Smooth muscle cell (in vitro differentiated cells): Measurements from ENCODE around the gene PIGS. TPM values are rescaled to one million over a fixed set of nuclear protein-coding genes. Genes with fewer than 3 reads are reported as not detected.

ENCODE experiments used
- DNase-seq: peaks from one replicate; lab custom pipeline; 2025; ENCODE audit not compliant: unreplicated experiment; lab: John Stamatoyannopoulos, UW
- H2AFZ ChIP-seq: fragments of 200-600 bp; sonication (generic); 2 replicates; pipeline ENCODE4 v1.6.0; 2016; ENCODE audit warnings: antibody characterized with exemption, low read depth, mild to moderate bottlenecking
- H3F3A ChIP-seq: fragments of 200-600 bp; sonication (generic); 2 replicates; pipeline ENCODE4 v1.6.0; 2017; ENCODE audit warnings: antibody characterized with exemption, low read depth
- H3K27ac ChIP-seq: fragments of 200-600 bp; sonication (generic); 2 replicates; pipeline ENCODE4 v1.5.1; 2016; ENCODE audit warnings: low read depth, mild to moderate bottlenecking
- H3K27me3 ChIP-seq: fragments of 200-600 bp; sonication (generic); 2 replicates; pipeline ENCODE4 v1.6.1; 2016; ENCODE audit warnings: low read depth, mild to moderate bottlenecking
- H3K36me3 ChIP-seq: fragments of 200-600 bp; sonication (generic); 2 replicates; pipeline ENCODE4 v1.5.1; 2016; ENCODE audit warnings: low read depth
- H3K4me1 ChIP-seq: fragments of 200-600 bp; sonication (generic); 2 replicates; pipeline ENCODE4 v1.5.1; 2016; ENCODE audit warnings: low read depth
- H3K4me2 ChIP-seq: fragments of 200-600 bp; sonication (generic); 2 replicates; pipeline ENCODE4 v1.6.0; 2016; ENCODE audit warnings: mild to moderate bottlenecking
- H3K4me3 ChIP-seq: fragments of 200-600 bp; sonication (generic); 2 replicates; pipeline ENCODE4 v1.5.1; 2016; ENCODE audit warnings: mild to moderate bottlenecking
- H3K79me2 ChIP-seq: fragments of 200-600 bp; sonication (generic); 2 replicates; pipeline ENCODE4 v1.6.0; 2016; ENCODE audit warnings: low read depth, mild to moderate bottlenecking
- H3K9ac ChIP-seq: fragments of 200-600 bp; sonication (generic); 2 replicates; pipeline ENCODE4 v1.6.0; 2016; ENCODE audit warnings: low read depth
- H3K9me3 ChIP-seq: fragments of 200-600 bp; sonication (generic); replicated peaks from 2 replicates; pipeline ENCODE4 v1.5.1; 2016; ENCODE audit warnings: low read depth
- H4K20me1 ChIP-seq: fragments of 200-600 bp; sonication (generic); 2 replicates; pipeline ENCODE4 v1.6.0; 2016; ENCODE audit warnings: low read depth
- CTCF ChIP-seq: fragments of 200-600 bp; sonication (generic); IDR thresholded peaks from 2 replicates; pipeline ENCODE4 v1.5.1; 2017; ENCODE audit warnings: borderline replicate concordance, mild to moderate bottlenecking, antibody characterized with exemption; ENCODE audit not compliant: insufficient read depth, poor library complexity, severe bottlenecking
- WGBS: methylation state at CpG from one replicate; pipeline ENCODE4 v1.1.7; 2016; ENCODE audit warnings: low lambda C conversion rate; 5-methylcytosine and 5-hydroxymethylcytosine counted together
- polyA plus RNA-seq: library from polyadenylated mRNA; unstranded; fragments of >200 nt; fragmentation: Nextera tagmentation; extraction: Ambion mirVana; gene quantifications from 2 replicates; pipeline ENCODE4 v1.2.1, GENCODE V29; 2016
- total RNA-seq: library from RNA; depleted of rRNA; stranded (reverse); fragments of >200 nt; gene quantifications from 2 replicates; pipeline ENCODE4 v1.2.3, GENCODE V29; 2014

Gene PIGS
- total and polyA plus RNA-seq, 2 experiments from 2014 or later, result 61.3 to 69.2 TPM

DNA sequence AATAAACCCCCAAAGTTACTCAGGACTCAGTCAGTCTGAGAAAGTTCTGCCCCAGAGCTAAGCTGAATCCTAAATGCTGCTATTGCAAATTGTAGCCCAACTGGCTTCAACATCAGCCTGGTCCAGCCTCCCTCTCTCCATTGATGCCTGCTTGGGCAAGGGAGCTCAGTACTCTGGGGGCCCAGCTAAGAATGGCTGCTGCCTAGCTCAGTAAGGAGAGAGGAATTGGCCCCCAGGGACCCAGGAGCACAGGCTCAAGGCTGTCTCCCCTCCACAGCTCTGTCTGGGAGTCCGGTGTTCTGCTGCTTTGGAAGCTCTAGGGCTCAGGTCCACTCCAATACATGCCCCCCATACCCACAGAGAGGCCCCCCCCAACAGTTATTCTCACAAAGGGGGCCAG lies 20.5 kb downstream of the PIGS start:
- no peak for DNase-seq
- no peaks in the 10 kb centered on the region for H3F3A ChIP-seq
- TF ChIP-seq CTCF, result no peak
- peaks cover 41% of the 10 kb centered on the region for H4K20me1 ChIP-seq
- peaks cover 9% of the 10 kb centered on the region for H3K79me2 ChIP-seq
- no peak overlapping the region for H2AFZ ChIP-seq
- 88% methylated on average over 1 of the region's 1 CpG for WGBS
- no peaks in the 10 kb centered on the region for H3K9me3 ChIP-seq
- H3K4me1 ChIP-seq, result peaks cover 18% of the 10 kb centered on the region
- H3K4me3 ChIP-seq, result no peak overlapping the region
- H3K9ac ChIP-seq, result no peak overlapping the region
- no peaks in the 10 kb centered on the region for H3K27me3 ChIP-seq
- peak overlapping the region; percentile 96 for H3K4me2 ChIP-seq
- no peak overlapping the region for H3K27ac ChIP-seq
- H3K36me3 ChIP-seq, result no peaks in the 10 kb centered on the region

- peaks cover 18% of the 10 kb centered on the region for H3K4me1 ChIP-seq
- H3F3A ChIP-seq, result no peaks in the 10 kb centered on the region
- TF ChIP-seq CTCF, result no peak
- H3K4me3 ChIP-seq, result no peak overlapping the region
- no peaks in the 10 kb centered on the region for H3K36me3 ChIP-seq
- no peak overlapping the region for H3K4me2 ChIP-seq
- H3K27ac ChIP-seq, result no peak overlapping the region
- H3K79me2 ChIP-seq, result peaks cover 9% of the 10 kb centered on the region
- peaks cover 41% of the 10 kb centered on the region for H4K20me1 ChIP-seq
- no peak for DNase-seq
- no peaks in the 10 kb centered on the region for H3K9me3 ChIP-seq
- no peak overlapping the region for H2AFZ ChIP-seq
- no peaks in the 10 kb centered on the region for H3K27me3 ChIP-seq
- 83% methylated on average over 3 of the region's 3 CpGs for WGBS
- no peak overlapping the region for H3K9ac ChIP-seq
Observed at GRCh38 chr17:28549236-28550132, 21.8 kb downstream of the PIGS start.

DNA sequence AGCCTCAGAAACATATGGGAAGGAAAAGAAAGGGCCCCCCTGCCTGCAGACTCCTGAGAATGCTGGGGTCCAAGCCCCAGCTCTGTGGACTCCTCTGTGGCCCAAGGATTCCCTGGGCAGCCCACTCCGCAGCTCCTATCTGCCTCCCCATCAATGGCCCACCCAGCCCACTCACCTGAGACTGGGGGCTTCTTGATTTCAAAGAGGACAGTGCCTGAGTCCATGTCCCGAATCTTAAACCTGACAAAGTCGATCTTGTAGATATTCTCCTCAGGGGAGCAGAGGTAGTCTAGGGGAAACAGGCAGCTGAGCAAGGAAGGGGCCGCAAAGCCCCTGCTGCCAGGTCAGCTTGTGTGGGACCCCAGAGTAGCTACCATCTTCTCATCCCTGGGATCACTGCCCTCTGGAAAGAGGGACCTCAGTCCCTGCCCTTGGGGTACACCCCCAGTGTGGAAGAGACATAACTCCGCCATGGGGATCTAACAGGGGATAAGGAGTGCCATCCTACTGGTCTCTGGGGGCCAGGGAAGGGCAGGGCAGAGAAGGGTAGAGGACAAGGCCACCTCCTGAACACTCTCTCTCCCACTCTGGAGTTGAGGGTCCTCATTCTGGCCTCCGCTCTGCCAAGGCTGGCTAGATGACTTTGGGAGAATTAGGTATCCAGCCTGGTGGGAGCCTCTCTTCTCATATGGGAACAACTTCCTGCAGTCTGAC lies 22.8 kb downstream of the PIGS start:
- Histone ChIP-seq H4K20me1 (peaks cover 41% of the 10 kb centered on the region), H3F3A (no peaks in the 10 kb centered on the region), H3K9ac (no peak overlapping the region), H3K9me3 (no peaks in the 10 kb centered on the region), H3K4me1 (peaks cover 18% of the 10 kb centered on the region), H3K36me3 (no peaks in the 10 kb centered on the region), H3K27me3 (no peaks in the 10 kb centered on the region), H3K4me3 (no peak overlapping the region), H2AFZ (no peak overlapping the region), H3K79me2 (peaks cover 9% of the 10 kb centered on the region), H3K4me2 (no peak overlapping the region), H3K27ac (no peak overlapping the region)
- DNase-seq, result no peak
- TF ChIP-seq CTCF, result no peak
- 85% methylated on average over 6 of the region's 6 CpGs for WGBS
